WERI-Rb-1 (cell line): Measurements from ENCODE around the gene PLA2G10.
"Not testable (repeated sequence)": the region's sequence is repeated elsewhere in the genome, so short reads cannot be mapped to it uniquely, and the experiment has no call there.

Source experiments
- DNase-seq: peaks from one replicate; pipeline ENCODE4 v3.0.0-alpha.2; 2020
- H3K27ac ChIP-seq: fragments of 250-450 bp; sonication (Bioruptor Pico); 2 replicates; pipeline ENCODE4 v1.5.1; 2020; ENCODE audit warnings: mild to moderate bottlenecking, moderate library complexity
- H3K27me3 ChIP-seq: fragments of 250-450 bp; sonication (Bioruptor Pico); 2 replicates; pipeline ENCODE4 v1.5.1; 2021; ENCODE audit warnings: mild to moderate bottlenecking, low read depth, moderate library complexity; ENCODE audit not compliant: insufficient read depth, severe bottlenecking
- H3K36me3 ChIP-seq: fragments of 250-450 bp; sonication (Bioruptor Pico); 2 replicates; pipeline ENCODE4 v1.5.1; 2020; ENCODE audit warnings: mild to moderate bottlenecking, moderate library complexity
- H3K4me3 ChIP-seq: 2 replicates; pipeline ENCODE4 v1.5.1; 2011; ENCODE audit warnings: low read depth, mild to moderate bottlenecking, control low read depth, low read length
- H3K9me3 ChIP-seq: fragments of 250-450 bp; sonication (Bioruptor Pico); 2 replicates; pipeline ENCODE4 v1.5.1; 2021; ENCODE audit warnings: mild to moderate bottlenecking, moderate library complexity; ENCODE audit not compliant: severe bottlenecking
- CTCF ChIP-seq: IDR thresholded peaks from 2 replicates; pipeline ENCODE4 v1.5.1; 2011; ENCODE audit warnings: low read depth, mild to moderate bottlenecking, control low read depth, inconsistent platforms, low read length

PLA2G10 gene

DNA sequence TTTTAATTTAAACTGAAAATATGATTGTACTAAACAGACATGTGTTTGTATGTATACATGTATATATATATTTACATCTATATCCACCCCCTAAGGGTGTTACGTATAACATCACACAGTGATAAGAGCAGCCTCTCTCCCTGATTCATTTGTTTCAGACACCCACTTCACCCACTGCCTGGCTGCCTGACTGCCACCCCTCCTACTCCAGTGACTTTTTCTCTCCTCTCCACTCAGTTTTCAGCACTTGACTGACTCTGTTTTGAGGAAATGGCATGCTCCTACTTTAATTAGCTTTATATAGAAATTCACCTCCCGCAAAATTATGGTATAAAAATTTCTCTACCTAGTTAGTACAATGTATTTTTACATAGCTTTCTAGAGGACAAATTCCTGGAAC is 41.4 kb downstream of the PLA2G10 start:
- TF ChIP-seq CTCF = no peak
- H3K4me3 ChIP-seq = no peak overlapping the region
- H3K27ac ChIP-seq = no peak overlapping the region
- H3K9me3 ChIP-seq = no peaks in the 10 kb centered on the region
- DNase-seq = no peak
- H3K27me3 ChIP-seq = no peaks in the 10 kb centered on the region
- peaks cover 84% of the 10 kb centered on the region for H3K36me3 ChIP-seq

- Histone ChIP-seq H3K36me3 (peaks cover 86% of the 10 kb centered on the region), H3K27me3 (no peaks in the 10 kb centered on the region), H3K4me3 (no peak overlapping the region), H3K9me3 (no peaks in the 10 kb centered on the region), H3K27ac (no peak overlapping the region)
- no peak for TF ChIP-seq CTCF
- no peak for DNase-seq
Observed at GRCh38 chr16:14650629-14651028, 43.5 kb downstream of the PLA2G10 start.

DNA sequence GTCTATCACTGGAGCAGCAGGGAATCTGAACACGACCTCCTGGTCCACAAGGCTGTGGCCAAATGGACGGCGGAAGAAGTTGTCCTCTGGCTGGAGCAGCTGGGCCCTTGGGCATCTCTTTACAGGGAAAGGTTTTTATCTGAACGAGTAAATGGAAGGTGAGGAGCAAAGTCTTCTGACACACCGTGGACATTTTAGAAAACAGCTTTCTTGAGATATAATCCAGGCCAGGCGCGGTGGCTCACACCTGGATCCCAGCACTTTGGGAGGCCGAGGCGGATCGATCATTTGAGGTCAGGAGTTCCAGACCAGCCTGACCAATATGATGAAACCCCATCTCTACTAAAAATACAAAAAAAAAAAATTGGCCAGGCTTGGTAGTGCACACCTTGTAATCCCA is 44.3 kb downstream of the PLA2G10 start:
- H3K9me3 ChIP-seq = no peaks in the 10 kb centered on the region
- no peak for DNase-seq
- no peak for TF ChIP-seq CTCF
- H3K27ac ChIP-seq = no peak overlapping the region
- H3K27me3 ChIP-seq = no peaks in the 10 kb centered on the region
- peaks cover 87% of the 10 kb centered on the region for H3K36me3 ChIP-seq
- H3K4me3 ChIP-seq = no peak overlapping the region

DNA sequence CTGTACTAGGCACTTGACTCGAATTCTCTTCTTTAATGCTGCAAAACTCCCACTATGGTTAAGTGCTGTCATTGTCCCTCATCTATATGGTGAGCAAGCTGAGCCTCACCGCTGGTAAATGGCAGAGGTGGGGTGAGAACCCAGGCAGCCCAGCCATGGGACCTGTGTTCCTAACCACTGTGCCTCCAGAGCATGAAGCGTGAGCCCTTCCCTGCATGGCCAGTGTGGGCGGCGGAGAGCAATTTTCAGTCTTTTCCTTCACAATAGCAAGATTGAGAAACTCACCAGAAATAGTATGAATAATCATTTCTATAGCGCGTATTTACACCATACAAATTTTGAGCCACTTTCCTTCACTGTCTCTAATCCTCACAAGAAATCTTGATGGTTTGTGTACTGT is 52.2 kb downstream of the PLA2G10 start:
- no peak overlapping the region for H3K4me3 ChIP-seq
- H3K36me3 ChIP-seq = peaks cover 56% of the 10 kb centered on the region
- no peak overlapping the region for H3K27ac ChIP-seq
- no peaks in the 10 kb centered on the region for H3K27me3 ChIP-seq
- H3K9me3 ChIP-seq = no peaks in the 10 kb centered on the region
- TF ChIP-seq CTCF = no peak
- DNase-seq = no peak

- no peaks in the 10 kb centered on the region for H3K9me3 ChIP-seq
- TF ChIP-seq CTCF = no peak
- H3K4me3 ChIP-seq = no peak overlapping the region
- no peak for DNase-seq
- H3K27me3 ChIP-seq = no peaks in the 10 kb centered on the region
- peaks cover 49% of the 10 kb centered on the region for H3K36me3 ChIP-seq
- H3K27ac ChIP-seq = no peak overlapping the region
Observed at GRCh38 chr16:14641206-14641605, 52.9 kb downstream of the PLA2G10 start.

- Histone ChIP-seq H3K27ac (no peak overlapping the region), H3K4me3 (no peak overlapping the region), H3K9me3 (no peaks in the 10 kb centered on the region), H3K27me3 (no peaks in the 10 kb centered on the region), H3K36me3 (peaks cover 42% of the 10 kb centered on the region)
- TF ChIP-seq CTCF = no peak
- no peak for DNase-seq
Observed at GRCh38 chr16:14640538-14640937, 53.6 kb downstream of the PLA2G10 start.

DNA sequence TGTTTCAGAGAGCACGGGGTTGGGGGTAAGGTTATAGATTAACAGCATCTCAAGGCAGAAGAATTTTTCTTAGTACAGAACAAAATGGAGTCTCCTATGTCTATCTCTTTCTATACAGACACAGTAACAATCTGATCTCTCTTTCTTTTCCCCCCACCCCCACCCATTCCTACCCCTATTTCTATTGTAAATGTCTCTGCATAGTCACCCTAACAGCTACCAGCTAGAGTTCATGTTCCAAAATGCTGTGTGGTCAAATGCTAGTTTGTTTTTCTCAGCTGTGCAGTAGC is 57.2 kb downstream of the PLA2G10 start:
- not testable (repeated sequence) for H3K4me3 ChIP-seq, H3K27me3 ChIP-seq, H3K9me3 ChIP-seq, DNase-seq
- H3K27ac ChIP-seq = peak overlapping the region; percentile 40
- H3K36me3 ChIP-seq = peaks cover 35% of the 10 kb centered on the region

- H3K27me3 ChIP-seq, H3K9me3 ChIP-seq, H3K4me3 ChIP-seq: not testable (repeated sequence)
- Histone ChIP-seq H3K27ac (peak overlapping the region; percentile 40), H3K36me3 (peaks cover 35% of the 10 kb centered on the region)
- DNase-seq = peak; percentile 34
Observed at GRCh38 chr16:14636179-14636950, 57.7 kb downstream of the PLA2G10 start.
